Measurements from ENCODE around the gene KIRREL3.

The KIRREL3 gene

DNA sequence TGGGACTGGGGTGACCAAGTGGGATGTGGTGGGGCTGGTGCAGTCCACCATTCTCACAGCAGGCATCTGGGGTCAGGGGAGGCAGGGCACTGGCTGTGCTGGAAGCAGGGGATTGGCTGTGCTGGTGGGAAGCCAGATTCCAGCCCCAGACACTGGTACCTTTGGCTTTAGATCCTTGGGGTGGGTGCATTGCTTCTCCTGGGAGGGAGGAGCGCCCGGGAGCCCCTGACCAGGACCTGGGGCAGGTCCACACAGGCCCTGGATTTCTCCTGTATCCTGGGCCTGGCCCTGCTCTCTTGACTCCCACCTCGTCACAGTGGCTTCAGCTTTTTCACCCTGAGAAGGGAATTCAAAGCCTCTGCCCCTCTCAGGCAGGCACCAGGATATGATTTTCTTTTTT lies 606.5 kb downstream of the KIRREL3 start:
- Histone ChIP-seq H3K27me3 (replicated peaks; ENCODE audit: control insufficient read depth, insufficient read depth, low read length) (no peaks in the 10 kb centered on the region), H3K36me3 (ENCODE audit: control insufficient read depth, insufficient read depth, low read length) (no peaks in the 10 kb centered on the region), H3K4me3 (replicated peaks; ENCODE audit: low read depth, low read length) (no peak overlapping the region)
- DNase-seq (ENCODE audit: extremely low read depth, insufficient read length), result no peak
- TF ChIP-seq, protein P1, sequence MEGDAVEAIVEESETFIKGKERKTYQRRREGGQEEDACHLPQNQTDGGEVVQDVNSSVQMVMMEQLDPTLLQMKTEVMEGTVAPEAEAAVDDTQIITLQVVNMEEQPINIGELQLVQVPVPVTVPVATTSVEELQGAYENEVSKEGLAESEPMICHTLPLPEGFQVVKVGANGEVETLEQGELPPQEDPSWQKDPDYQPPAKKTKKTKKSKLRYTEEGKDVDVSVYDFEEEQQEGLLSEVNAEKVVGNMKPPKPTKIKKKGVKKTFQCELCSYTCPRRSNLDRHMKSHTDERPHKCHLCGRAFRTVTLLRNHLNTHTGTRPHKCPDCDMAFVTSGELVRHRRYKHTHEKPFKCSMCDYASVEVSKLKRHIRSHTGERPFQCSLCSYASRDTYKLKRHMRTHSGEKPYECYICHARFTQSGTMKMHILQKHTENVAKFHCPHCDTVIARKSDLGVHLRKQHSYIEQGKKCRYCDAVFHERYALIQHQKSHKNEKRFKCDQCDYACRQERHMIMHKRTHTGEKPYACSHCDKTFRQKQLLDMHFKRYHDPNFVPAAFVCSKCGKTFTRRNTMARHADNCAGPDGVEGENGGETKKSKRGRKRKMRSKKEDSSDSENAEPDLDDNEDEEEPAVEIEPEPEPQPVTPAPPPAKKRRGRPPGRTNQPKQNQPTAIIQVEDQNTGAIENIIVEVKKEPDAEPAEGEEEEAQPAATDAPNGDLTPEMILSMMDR (IDR thresholded peaks at IDR 0.05; ENCODE audit: insufficient read depth, low read length, poor library complexity, severe bottlenecking), result no peak

GRCh38 chr11:126393143-126393542 lies 607.4 kb downstream of the KIRREL3 start:
- DNase-seq (ENCODE audit: extremely low read depth, insufficient read length), result no peak
- Histone ChIP-seq H3K4me3 (replicated peaks; ENCODE audit: low read depth, low read length) (no peak overlapping the region), H3K27me3 (replicated peaks; ENCODE audit: control insufficient read depth, insufficient read depth, low read length) (no peaks in the 10 kb centered on the region), H3K36me3 (ENCODE audit: control insufficient read depth, insufficient read depth, low read length) (no peaks in the 10 kb centered on the region)
- TF ChIP-seq, protein P1 (IDR thresholded peaks at IDR 0.05; ENCODE audit: insufficient read depth, low read length, poor library complexity, severe bottlenecking), result no peak

- no peaks in the 10 kb centered on the region for H3K27me3 ChIP-seq (replicated peaks; ENCODE audit: control insufficient read depth, insufficient read depth, low read length)
- no peak overlapping the region for H3K4me3 ChIP-seq (replicated peaks; ENCODE audit: low read depth, low read length)
- H3K36me3 ChIP-seq (ENCODE audit: control insufficient read depth, insufficient read depth, low read length), result no peaks in the 10 kb centered on the region
- DNase-seq (ENCODE audit: extremely low read depth, insufficient read length), result no peak
- TF ChIP-seq, protein P1 (IDR thresholded peaks at IDR 0.05; ENCODE audit: insufficient read depth, low read length, poor library complexity, severe bottlenecking), result no peak
Measured at GRCh38 chr11:126392633-126393013, 607.9 kb downstream of the KIRREL3 start.

DNA sequence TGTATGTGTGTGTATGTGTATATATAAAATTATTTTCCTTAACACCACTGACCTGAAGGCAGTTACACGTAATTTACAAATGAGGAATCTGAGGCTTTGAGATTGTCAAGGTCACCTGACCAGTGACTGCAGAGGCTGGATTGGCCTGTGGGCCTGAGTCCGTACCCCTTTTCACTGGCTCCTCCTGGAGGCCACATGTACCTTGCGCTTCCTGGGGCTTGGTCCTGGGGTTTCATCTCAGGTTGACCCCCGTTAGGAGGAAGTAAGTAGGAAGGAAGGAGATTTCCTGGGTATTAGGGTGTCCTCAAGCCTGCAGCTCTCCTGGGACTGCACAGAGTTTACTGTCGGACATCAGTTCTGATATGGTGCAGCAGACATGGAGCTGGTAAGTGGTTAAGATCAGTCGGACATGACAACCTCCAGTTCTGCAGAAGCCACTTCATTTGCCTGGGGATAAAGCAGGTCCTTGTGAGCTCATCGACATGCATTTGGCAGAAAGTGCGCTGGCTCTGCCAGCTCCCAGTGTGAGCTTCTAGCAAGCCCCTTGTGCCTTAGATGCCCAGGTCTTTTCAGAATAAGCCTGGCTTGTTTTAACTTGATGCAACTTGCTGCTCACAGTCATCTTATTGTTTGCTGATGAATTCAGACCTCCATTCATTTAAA lies 608.5 kb downstream of the KIRREL3 start:
- DNase-seq (ENCODE audit: extremely low read depth, insufficient read length), result no peak
- H3K36me3 ChIP-seq (ENCODE audit: control insufficient read depth, insufficient read depth, low read length), result no peaks in the 10 kb centered on the region
- TF ChIP-seq, protein P1 (IDR thresholded peaks at IDR 0.05; ENCODE audit: insufficient read depth, low read length, poor library complexity, severe bottlenecking), result peak; percentile 30
- no peaks in the 10 kb centered on the region for H3K27me3 ChIP-seq (replicated peaks; ENCODE audit: control insufficient read depth, insufficient read depth, low read length)
- no peak overlapping the region for H3K4me3 ChIP-seq (replicated peaks; ENCODE audit: low read depth, low read length)

GRCh38 chr11:126391286-126391954 lies 609.1 kb downstream of the KIRREL3 start:
- TF ChIP-seq, protein P1 (IDR thresholded peaks at IDR 0.05; ENCODE audit: insufficient read depth, low read length, poor library complexity, severe bottlenecking), result no peak
- H3K36me3 ChIP-seq (ENCODE audit: control insufficient read depth, insufficient read depth, low read length), result no peaks in the 10 kb centered on the region
- no peaks in the 10 kb centered on the region for H3K27me3 ChIP-seq (replicated peaks; ENCODE audit: control insufficient read depth, insufficient read depth, low read length)
- H3K4me3 ChIP-seq (replicated peaks; ENCODE audit: low read depth, low read length), result no peak overlapping the region
- no peak for DNase-seq (ENCODE audit: extremely low read depth, insufficient read length)
